Measurements from ENCODE around the gene CD247. TPM values are rescaled to one million over a fixed set of nuclear protein-coding genes. Genes with fewer than 3 reads are reported as not detected.

Gene CD247
- total and polyA plus RNA-seq, 9 of the 15 experiments (the other 6 are each of a cell fraction or from before 2014, with no cell fraction given) = 0.08 to 0.42 (median 0.28) TPM; not detected in 5

DNA sequence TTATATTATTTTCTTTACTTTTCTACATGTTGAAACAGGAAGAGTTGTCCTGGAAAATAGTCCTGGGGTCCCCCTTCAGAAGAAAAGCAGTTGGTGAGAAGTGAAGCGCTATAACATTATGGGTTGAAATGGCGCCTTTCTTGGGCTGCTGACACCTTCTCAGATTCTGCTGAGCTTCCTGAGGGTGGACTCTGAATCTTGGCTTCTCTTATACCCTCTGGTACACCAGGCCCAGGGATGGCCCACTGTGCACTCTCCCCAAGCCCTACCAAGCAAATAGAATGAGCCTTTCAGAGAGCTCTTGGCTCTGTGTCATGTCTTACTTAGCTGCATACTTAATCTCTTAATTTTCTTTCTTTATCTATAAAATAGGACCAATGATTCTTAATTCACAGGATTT, 42.3 kb downstream of the CD247 start:
- H3K4me2 ChIP-seq (ENCODE audit: insufficient read depth, low read length) = no peak overlapping the region
- no peaks in the 10 kb centered on the region for H3K9me3 ChIP-seq (replicated peaks; ENCODE audit: control insufficient read depth, insufficient read depth, low read depth, low read length)
- no TSS peak for BruUV-seq (replicated peaks)
- no peak for FAIRE-seq
- no peak for ATAC-seq
- no peak for DNase-seq (ENCODE audit: extremely low read depth in 1 of 4, low spot score in 3 of 4)
- peaks cover 9 to 37% of the 10 kb centered on the region in 2 experiments for H3K27me3 ChIP-seq (ENCODE audit: control insufficient read depth in 2 of 2, insufficient read depth in 2 of 2, low read length in 2 of 2)
- no peaks in the 10 kb centered on the region for H3K9me1 ChIP-seq (ENCODE audit: control insufficient read depth, insufficient read depth, low read length)
- no peaks in the 10 kb centered on the region for H3K36me3 ChIP-seq (ENCODE audit: control insufficient read depth, insufficient read depth, low read length)
- 15% methylated on average over 2 of the region's 2 CpGs for WGBS (ENCODE audit: insufficient coverage, low coverage, missing lambda C conversion rate)
- in situ Hi-C loops (cut with MboI) = no loop called here
- H3K79me2 ChIP-seq (ENCODE audit: control insufficient read depth, insufficient read depth, low read length) = no peaks in the 10 kb centered on the region
- peaks cover 0 to 7% of the 10 kb centered on the region in 2 experiments; a peak in 1 of 5 replicates for H3K4me1 ChIP-seq (replicated peaks in 1 of 2; ENCODE audit: control insufficient read depth in 2 of 2, insufficient read depth in 2 of 2, low read length in 2 of 2)
- TF ChIP-seq KAT8 (IDR thresholded peaks at IDR 0.05; ENCODE audit: low read depth) = no peak
- H3K4me3 ChIP-seq = no peak overlapping the region
- H2AFZ ChIP-seq (ENCODE audit: low read depth, low read length) = no peak overlapping the region
- POLR2A ChIA-PET = interaction anchor here (1.5 to 1.6 kb wide), 2 partner anchors 9 to 29 kb away, joined by 4 to 9 read pairs; no protein-coding TSS in a partner anchor
- CTCF ChIA-PET (ENCODE audit: low intra/inter-chr PET ratio) = no interaction called here
- 0 out of 2 replicates have a peak, but pooled peaks cover 4% of the 10 kb centered on the region for H4K20me1 ChIP-seq (replicated peaks; ENCODE audit: control insufficient read depth, insufficient read depth, low read length)
- intact Hi-C loops (cut with micrococcal nuclease) = no loop called here
- H3K9ac ChIP-seq (ENCODE audit: insufficient read depth in 1 of 2, low read depth in 2 of 2, low read length in 2 of 2) = no peak overlapping the region
- H3K27ac ChIP-seq (ENCODE audit: extremely low read depth, low read depth, low read length) = no peak overlapping the region

DNA sequence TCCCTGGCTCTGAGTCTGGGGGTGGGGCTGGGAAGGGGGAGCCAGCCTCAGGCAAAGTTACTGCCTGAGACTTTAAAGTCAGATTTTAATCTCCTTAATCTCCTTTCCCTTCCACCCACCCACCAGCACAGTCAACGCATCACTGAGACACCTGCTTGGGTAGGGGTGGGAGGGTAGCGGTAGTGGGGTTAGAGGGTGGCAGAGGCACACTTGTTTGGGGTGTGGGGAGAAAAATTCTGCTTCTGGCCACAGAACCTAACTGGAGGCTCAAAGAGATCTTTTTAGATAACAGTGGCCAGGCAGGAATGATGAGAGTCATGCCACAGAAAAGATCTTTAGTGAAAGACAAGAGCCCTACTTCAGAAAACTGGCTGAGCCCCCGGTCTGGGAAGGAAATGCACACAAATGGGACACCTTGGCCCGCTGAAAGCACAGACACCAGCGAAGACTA, 44.1 kb downstream of the CD247 start:
- Histone ChIP-seq H3K4me2 (ENCODE audit: insufficient read depth, low read length) (no peak overlapping the region), H4K20me1 (replicated peaks; ENCODE audit: control insufficient read depth, insufficient read depth, low read length) (0 out of 2 replicates have a peak, but pooled peaks cover 4% of the 10 kb centered on the region), H3K36me3 (ENCODE audit: control insufficient read depth, insufficient read depth, low read length) (no peaks in the 10 kb centered on the region), H3K27me3 (ENCODE audit: control insufficient read depth in 2 of 2, insufficient read depth in 2 of 2, low read length in 2 of 2) (peaks cover 6 to 31% of the 10 kb centered on the region in 2 experiments; a peak in 4 of 5 replicates), H3K79me2 (ENCODE audit: control insufficient read depth, insufficient read depth, low read length) (no peaks in the 10 kb centered on the region), H3K4me3 (no peak overlapping the region), H3K4me1 (replicated peaks in 1 of 2; ENCODE audit: control insufficient read depth in 2 of 2, insufficient read depth in 2 of 2, low read length in 2 of 2) (peaks cover 0 to 7% of the 10 kb centered on the region in 2 experiments; a peak in 1 of 5 replicates), H3K9me1 (ENCODE audit: control insufficient read depth, insufficient read depth, low read length) (no peaks in the 10 kb centered on the region), H3K27ac (ENCODE audit: extremely low read depth, low read depth, low read length) (no peak overlapping the region), H3K9me3 (replicated peaks; ENCODE audit: control insufficient read depth, insufficient read depth, low read depth, low read length) (no peaks in the 10 kb centered on the region), H3K9ac (ENCODE audit: insufficient read depth in 1 of 2, low read depth in 2 of 2, low read length in 2 of 2) (no peak overlapping the region), H2AFZ (ENCODE audit: low read depth, low read length) (no peak overlapping the region)
- intact Hi-C loops (cut with micrococcal nuclease) = no loop called here
- in situ Hi-C loops (cut with MboI) = no loop called here
- ChIA-PET POLR2A (no interaction called here), CTCF (ENCODE audit: low intra/inter-chr PET ratio) (interaction anchor here (0.6 kb wide), 1 partner anchor 13 kb away, joined by 3 read pairs; no protein-coding TSS in a partner anchor)
- BruUV-seq (replicated peaks) = no TSS peak
- ATAC-seq (no peak; the same call in 2 of the 3 replicates), FAIRE-seq (no peak), DNase-seq (ENCODE audit: extremely low read depth in 1 of 4, low spot score in 3 of 4) (peak in 1 of 4 experiments; percentile 18)
- WGBS (ENCODE audit: insufficient coverage, low coverage, missing lambda C conversion rate) = 5% methylated on average over 5 of the region's 5 CpGs
- TF ChIP-seq TAL1 (IDR thresholded peaks at IDR 0.05) (no peak), TEAD4 (IDR thresholded peaks at IDR 0.05; ENCODE audit: low read length) (no peak), TEAD4 (CRISPR knock-in tag; IDR thresholded peaks at IDR 0.05; ENCODE audit: borderline replicate concordance) (no peak), ZNF197 (CRISPR knock-in tag; IDR thresholded peaks at IDR 0.05; ENCODE audit: low read depth) (no peak), POLR3G (IDR thresholded peaks at IDR 0.05; ENCODE audit: extremely low read depth, insufficient read length, insufficient replicate concordance) (no peak), NFXL1 (CRISPR knock-in tag; IDR thresholded peaks at IDR 0.05) (no peak), WHSC1 (IDR thresholded peaks at IDR 0.05; ENCODE audit: low read length) (no peak), CC2D1A (IDR thresholded peaks at IDR 0.05) (no peak), BRF1 (IDR thresholded peaks at IDR 0.05; ENCODE audit: borderline replicate concordance, extremely low read depth, insufficient read length) (no peak), CBX8 (IDR thresholded peaks at IDR 0.05; ENCODE audit: borderline replicate concordance, extremely low read depth, low read depth, low read length, poor library complexity, severe bottlenecking) (no peak), ETS2 (tag; IDR thresholded peaks at IDR 0.05; ENCODE audit: borderline replicate concordance, poor library complexity, severe bottlenecking) (no peak)
- TF ChIP-seq, protein P1, sequence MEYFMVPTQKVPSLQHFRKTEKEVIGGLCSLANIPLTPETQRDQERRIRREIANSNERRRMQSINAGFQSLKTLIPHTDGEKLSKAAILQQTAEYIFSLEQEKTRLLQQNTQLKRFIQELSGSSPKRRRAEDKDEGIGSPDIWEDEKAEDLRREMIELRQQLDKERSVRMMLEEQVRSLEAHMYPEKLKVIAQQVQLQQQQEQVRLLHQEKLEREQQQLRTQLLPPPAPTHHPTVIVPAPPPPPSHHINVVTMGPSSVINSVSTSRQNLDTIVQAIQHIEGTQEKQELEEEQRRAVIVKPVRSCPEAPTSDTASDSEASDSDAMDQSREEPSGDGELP (CRISPR knock-in tag; IDR thresholded peaks at IDR 0.05; ENCODE audit: borderline replicate concordance) = no peak
- TF ChIP-seq, protein P2, sequence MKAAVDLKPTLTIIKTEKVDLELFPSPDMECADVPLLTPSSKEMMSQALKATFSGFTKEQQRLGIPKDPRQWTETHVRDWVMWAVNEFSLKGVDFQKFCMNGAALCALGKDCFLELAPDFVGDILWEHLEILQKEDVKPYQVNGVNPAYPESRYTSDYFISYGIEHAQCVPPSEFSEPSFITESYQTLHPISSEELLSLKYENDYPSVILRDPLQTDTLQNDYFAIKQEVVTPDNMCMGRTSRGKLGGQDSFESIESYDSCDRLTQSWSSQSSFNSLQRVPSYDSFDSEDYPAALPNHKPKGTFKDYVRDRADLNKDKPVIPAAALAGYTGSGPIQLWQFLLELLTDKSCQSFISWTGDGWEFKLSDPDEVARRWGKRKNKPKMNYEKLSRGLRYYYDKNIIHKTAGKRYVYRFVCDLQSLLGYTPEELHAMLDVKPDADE (conservative IDR thresholded peaks at IDR 0.05; ENCODE audit: control insufficient read depth, low read depth, low read length) = no peak
